ENCODE data around the gene TANGO2. TPM values are rescaled to one million over a fixed set of nuclear protein-coding genes. Genes with fewer than 3 reads are reported as not detected.

Gene TANGO2
- total and polyA plus RNA-seq, 9 of the 15 experiments (the other 6 are each of a cell fraction or from before 2014, with no cell fraction given): 15.5 to 94.9 (median 70.1) TPM

DNA sequence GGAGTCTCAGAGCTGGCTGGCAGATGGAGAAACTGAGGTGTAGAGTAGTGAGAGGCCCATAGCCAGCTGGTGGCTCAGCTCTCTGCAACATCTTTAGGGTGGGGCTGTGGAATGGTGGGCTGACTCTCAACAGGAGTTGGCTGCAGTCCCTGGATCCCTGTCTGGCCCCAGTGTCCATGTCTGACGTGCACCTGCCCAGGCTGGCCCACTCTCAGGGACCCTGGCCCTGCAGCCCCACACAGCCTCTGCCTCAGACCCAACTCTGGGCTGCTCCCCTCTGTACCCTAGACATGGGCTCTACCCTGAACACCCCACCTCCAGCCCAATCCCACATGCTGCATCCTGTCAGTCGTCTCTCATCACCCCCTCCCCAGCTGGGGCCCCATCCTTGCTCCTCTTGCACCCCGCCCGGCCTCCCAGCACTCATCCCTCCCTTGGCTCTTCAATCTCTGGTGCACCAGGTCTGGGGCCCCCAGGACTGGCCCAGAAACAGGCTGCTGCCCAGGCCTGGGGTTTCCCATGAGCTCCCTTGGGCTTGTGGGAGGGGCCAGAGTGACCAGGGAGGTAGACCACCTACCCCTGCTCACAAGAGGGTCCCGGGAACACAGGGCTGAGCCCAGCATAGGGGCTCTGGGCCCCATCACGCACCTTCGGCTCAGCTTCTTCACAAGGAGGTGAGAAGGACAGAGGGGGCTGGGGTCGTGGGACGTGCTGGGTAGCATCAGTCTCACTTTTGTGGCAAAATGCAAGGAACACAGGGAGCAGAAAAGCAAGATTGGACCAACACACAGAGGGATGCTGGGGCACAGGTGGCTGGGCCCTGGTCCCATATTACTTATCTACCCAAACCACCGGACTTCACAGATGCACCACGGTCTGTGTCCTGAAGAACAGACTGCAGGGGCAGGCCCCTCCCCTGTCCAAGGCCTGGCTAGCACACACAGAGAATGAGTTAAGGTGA, 35.8 kb upstream of the TANGO2 start (continued):
- TF ChIP-seq, protein P1, sequence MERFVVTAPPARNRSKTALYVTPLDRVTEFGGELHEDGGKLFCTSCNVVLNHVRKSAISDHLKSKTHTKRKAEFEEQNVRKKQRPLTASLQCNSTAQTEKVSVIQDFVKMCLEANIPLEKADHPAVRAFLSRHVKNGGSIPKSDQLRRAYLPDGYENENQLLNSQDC (CRISPR knock-in tag; IDR thresholded peaks at IDR 0.05): no peak
- TF ChIP-seq KAT7 (CRISPR knock-in tag; IDR thresholded peaks at IDR 0.05; ENCODE audit: borderline replicate concordance) (no peak), PHB (CRISPR knock-in tag; IDR thresholded peaks at IDR 0.05) (peak; percentile 53; the same call in 1 of the 2 replicates), ZNF764 (CRISPR knock-in tag; IDR thresholded peaks at IDR 0.05; ENCODE audit: low read depth) (peak; percentile 20; the same call in 1 of the 2 replicates), ELF4 (CRISPR knock-in tag; IDR thresholded peaks at IDR 0.05) (peak; percentile 33; the same call in 1 of the 2 replicates), POLR2G (IDR thresholded peaks at IDR 0.05; ENCODE audit: low read depth, low read length) (peak; percentile 51; the same call in 1 of the 2 replicates), HCFC1 (IDR thresholded peaks at IDR 0.05; ENCODE audit: low read depth, low read length) (0 out of 2 replicates have a peak, but pooled peaks have one; percentile 18)
- TF ChIP-seq, protein P2, sequence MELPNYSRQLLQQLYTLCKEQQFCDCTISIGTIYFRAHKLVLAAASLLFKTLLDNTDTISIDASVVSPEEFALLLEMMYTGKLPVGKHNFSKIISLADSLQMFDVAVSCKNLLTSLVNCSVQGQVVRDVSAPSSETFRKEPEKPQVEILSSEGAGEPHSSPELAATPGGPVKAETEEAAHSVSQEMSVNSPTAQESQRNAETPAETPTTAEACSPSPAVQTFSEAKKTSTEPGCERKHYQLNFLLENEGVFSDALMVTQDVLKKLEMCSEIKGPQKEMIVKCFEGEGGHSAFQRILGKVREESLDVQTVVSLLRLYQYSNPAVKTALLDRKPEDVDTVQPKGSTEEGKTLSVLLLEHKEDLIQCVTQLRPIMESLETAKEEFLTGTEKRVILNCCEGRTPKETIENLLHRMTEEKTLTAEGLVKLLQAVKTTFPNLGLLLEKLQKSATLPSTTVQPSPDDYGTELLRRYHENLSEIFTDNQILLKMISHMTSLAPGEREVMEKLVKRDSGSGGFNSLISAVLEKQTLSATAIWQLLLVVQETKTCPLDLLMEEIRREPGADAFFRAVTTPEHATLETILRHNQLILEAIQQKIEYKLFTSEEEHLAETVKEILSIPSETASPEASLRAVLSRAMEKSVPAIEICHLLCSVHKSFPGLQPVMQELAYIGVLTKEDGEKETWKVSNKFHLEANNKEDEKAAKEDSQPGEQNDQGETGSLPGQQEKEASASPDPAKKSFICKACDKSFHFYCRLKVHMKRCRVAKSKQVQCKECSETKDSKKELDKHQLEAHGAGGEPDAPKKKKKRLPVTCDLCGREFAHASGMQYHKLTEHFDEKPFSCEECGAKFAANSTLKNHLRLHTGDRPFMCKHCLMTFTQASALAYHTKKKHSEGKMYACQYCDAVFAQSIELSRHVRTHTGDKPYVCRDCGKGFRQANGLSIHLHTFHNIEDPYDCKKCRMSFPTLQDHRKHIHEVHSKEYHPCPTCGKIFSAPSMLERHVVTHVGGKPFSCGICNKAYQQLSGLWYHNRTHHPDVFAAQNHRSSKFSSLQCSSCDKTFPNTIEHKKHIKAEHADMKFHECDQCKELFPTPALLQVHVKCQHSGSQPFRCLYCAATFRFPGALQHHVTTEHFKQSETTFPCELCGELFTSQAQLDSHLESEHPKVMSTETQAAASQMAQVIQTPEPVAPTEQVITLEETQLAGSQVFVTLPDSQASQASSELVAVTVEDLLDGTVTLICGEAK (IDR thresholded peaks at IDR 0.05): no peak
- TF ChIP-seq, protein P2 (CRISPR knock-in tag; IDR thresholded peaks at IDR 0.05): peak; percentile 41

Measured in K562 (cell line).